MV-4-11 (cell line): Measurements from ENCODE around the gene ASB1.

Experiments used
- DNase-seq: peaks from one replicate; lab custom pipeline; 2025; lab: John Stamatoyannopoulos, UW

Gene ASB1

GRCh38 chr2:238445409-238446190, 18.9 kb downstream of the ASB1 start:
- no peak for DNase-seq

- no peak for DNase-seq
Measured at GRCh38 chr2:238446371-238446770, 19.6 kb downstream of the ASB1 start.

GRCh38 chr2:238448031-238448955, 21.6 kb downstream of the ASB1 start:
- DNase-seq: no peak

GRCh38 chr2:238449241-238449640, 22.5 kb downstream of the ASB1 start:
- DNase-seq: no peak

- DNase-seq: peak; percentile 84
Measured at GRCh38 chr2:238449909-238450417, 23.2 kb downstream of the ASB1 start.

- DNase-seq: no peak
Measured at GRCh38 chr2:238450440-238450861, 23.7 kb downstream of the ASB1 start.

GRCh38 chr2:238453842-238454241, 27.1 kb downstream of the ASB1 start:
- DNase-seq: no peak

GRCh38 chr2:238456449-238456848, 29.7 kb downstream of the ASB1 start:
- no peak for DNase-seq

GRCh38 chr2:238456970-238457926, 30.5 kb downstream of the ASB1 start:
- DNase-seq: no peak

- DNase-seq: no peak
Measured at GRCh38 chr2:238457927-238458324, 31.2 kb downstream of the ASB1 start.

- DNase-seq: no peak
Measured at GRCh38 chr2:238458651-238459050, 31.9 kb downstream of the ASB1 start.

- DNase-seq: no peak
Measured at GRCh38 chr2:238459081-238459629, 32.4 kb downstream of the ASB1 start.

GRCh38 chr2:238461051-238461450, 34.3 kb downstream of the ASB1 start:
- DNase-seq: no peak

- DNase-seq: no peak
Measured at GRCh38 chr2:238461491-238461890, 34.8 kb downstream of the ASB1 start.

- no peak for DNase-seq
Measured at GRCh38 chr2:238461916-238462315, 35.2 kb downstream of the ASB1 start.

GRCh38 chr2:238462782-238463396, 36.2 kb downstream of the ASB1 start:
- peak; percentile 64 for DNase-seq

GRCh38 chr2:238464389-238464788, 37.7 kb downstream of the ASB1 start:
- no peak for DNase-seq

- no peak for DNase-seq
Measured at GRCh38 chr2:238465487-238466242, 38.9 kb downstream of the ASB1 start.

GRCh38 chr2:238466243-238466756, 39.6 kb downstream of the ASB1 start:
- DNase-seq: no peak

- no peak for DNase-seq
Measured at GRCh38 chr2:238467062-238467461, 40.3 kb downstream of the ASB1 start.
